ENCODE measurements around the gene KLF12. TPM values are rescaled to one million over a fixed set of nuclear protein-coding genes. Genes with fewer than 3 reads are reported as not detected.

Gene KLF12
- total RNA-seq, 2 donors from 2014 or later = 19.9 to 23.8 TPM

DNA sequence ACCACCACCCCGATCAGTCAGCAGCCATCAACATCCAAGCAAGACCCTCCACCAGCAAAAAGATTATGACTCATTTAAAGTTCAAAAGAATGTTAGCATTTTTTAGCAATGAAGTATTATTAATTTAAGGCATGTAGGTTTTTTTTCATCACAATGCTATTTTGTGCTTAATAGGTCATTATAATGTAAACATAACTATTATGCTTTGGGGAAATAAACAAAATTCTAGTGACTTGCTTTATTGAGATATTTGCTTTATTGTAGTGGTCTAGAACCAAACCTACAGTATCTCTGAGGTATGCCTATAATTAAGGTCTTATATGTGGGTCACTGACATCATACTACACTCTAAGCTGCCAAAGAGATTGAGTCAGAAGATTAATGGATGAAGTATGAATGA lies 20.0 kb downstream of the KLF12 start:
- peaks cover 26 to 58% of the 10 kb centered on the region in 2 donors for H3K4me1 ChIP-seq (ENCODE audit: control insufficient read depth in 1 of 2, low read depth in 2 of 2)
- peaks cover 4% of the 10 kb centered on the region for H3K9me3 ChIP-seq
- no peak for ATAC-seq (ENCODE audit: insufficient number of reproducible peaks, low FRiP score, low read depth)
- peak overlapping the region in 1 of 2 donors; percentile 73 for H3K27ac ChIP-seq
- DNase-seq (ENCODE audit: low spot score) = no peak
- no peak overlapping the region for H3K4me3 ChIP-seq
- H3K27me3 ChIP-seq (replicated peaks; ENCODE audit: insufficient read depth) = no peaks in the 10 kb centered on the region
- no peaks in the 10 kb centered on the region for H3K36me3 ChIP-seq
- TF ChIP-seq, protein P1, sequence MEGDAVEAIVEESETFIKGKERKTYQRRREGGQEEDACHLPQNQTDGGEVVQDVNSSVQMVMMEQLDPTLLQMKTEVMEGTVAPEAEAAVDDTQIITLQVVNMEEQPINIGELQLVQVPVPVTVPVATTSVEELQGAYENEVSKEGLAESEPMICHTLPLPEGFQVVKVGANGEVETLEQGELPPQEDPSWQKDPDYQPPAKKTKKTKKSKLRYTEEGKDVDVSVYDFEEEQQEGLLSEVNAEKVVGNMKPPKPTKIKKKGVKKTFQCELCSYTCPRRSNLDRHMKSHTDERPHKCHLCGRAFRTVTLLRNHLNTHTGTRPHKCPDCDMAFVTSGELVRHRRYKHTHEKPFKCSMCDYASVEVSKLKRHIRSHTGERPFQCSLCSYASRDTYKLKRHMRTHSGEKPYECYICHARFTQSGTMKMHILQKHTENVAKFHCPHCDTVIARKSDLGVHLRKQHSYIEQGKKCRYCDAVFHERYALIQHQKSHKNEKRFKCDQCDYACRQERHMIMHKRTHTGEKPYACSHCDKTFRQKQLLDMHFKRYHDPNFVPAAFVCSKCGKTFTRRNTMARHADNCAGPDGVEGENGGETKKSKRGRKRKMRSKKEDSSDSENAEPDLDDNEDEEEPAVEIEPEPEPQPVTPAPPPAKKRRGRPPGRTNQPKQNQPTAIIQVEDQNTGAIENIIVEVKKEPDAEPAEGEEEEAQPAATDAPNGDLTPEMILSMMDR (IDR thresholded peaks at IDR 0.05) = no peak

DNA sequence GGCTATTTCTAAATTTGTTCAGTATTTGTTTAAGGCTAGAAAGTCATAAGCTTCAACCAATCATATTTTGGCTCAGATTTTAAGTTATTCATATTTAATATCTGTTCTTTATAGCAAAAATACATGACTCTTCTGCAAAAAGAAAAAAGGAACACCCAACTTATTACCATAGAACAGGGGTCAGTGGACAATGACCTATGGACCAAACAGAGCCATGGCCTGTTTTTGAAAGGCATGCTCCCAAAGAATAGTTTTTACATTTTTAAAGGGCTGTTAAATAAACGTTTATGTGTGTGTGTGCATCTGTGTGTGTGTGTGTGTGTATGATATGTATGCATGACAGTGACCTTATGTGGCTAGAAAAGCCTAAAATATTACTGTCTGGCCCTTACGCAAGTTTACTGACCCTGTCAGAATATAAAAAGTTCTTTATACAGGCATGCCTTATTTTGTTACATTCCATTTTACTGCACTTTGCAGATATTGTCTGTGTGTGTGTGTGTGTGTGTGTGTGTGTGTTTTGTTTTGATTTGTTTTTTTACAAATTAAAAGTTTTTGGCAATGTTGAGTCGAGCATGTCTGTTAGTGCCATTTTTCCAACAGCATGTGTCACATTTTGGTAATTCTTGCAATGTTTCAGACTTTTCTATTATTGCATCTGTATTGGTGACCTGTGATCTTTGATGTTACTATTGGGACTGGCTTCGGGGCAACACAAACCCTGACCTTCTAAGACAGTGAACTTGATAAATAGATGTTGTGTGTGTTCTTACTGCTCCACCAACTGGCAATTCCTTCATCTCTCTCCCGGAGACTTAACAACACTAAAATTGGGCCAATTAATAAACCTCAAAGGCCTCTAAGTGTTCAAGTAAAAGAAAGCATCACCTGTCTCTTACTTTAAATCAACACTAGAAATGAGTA lies 22.0 kb downstream of the KLF12 start:
- no peaks in the 10 kb centered on the region for H3K9me3 ChIP-seq
- ATAC-seq (ENCODE audit: insufficient number of reproducible peaks, low FRiP score, low read depth) (no peak), DNase-seq (ENCODE audit: low spot score) (no peak)
- no peaks in the 10 kb centered on the region for H3K27me3 ChIP-seq (replicated peaks; ENCODE audit: insufficient read depth)
- H3K27ac ChIP-seq = peak overlapping the region; percentile 65 to 73
- peaks cover 26 to 59% of the 10 kb centered on the region in 2 donors for H3K4me1 ChIP-seq (ENCODE audit: control insufficient read depth in 1 of 2, low read depth in 2 of 2)
- H3K4me3 ChIP-seq = peak overlapping the region; percentile 32
- TF ChIP-seq, protein P1 (IDR thresholded peaks at IDR 0.05) = no peak
- no peaks in the 10 kb centered on the region for H3K36me3 ChIP-seq

DNA sequence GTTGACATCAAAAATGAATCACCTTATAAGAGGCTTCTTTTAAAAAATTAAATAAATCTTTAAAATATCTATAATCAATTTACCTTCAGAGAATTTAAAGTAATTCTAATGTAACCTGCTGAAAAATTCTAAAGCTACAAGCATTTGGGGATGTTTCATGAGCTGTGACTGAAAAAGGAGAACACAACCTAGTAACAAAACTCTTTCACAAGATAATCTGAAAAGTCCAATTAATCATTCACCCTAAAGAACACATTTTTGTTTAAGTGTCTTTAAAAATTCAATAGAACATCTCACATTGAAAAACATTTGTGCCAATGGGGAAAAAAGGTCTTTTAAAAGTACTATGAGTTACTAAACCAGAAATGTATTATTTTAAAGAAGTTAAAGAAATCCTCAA lies 22.8 kb downstream of the KLF12 start:
- DNase-seq (ENCODE audit: low spot score) (no peak), ATAC-seq (ENCODE audit: insufficient number of reproducible peaks, low FRiP score, low read depth) (no peak)
- H3K27me3 ChIP-seq (replicated peaks; ENCODE audit: insufficient read depth) = no peaks in the 10 kb centered on the region
- no peak overlapping the region for H3K4me3 ChIP-seq
- no peaks in the 10 kb centered on the region for H3K9me3 ChIP-seq
- TF ChIP-seq, protein P1 (IDR thresholded peaks at IDR 0.05) = no peak
- H3K27ac ChIP-seq = peak overlapping the region; percentile 49 to 73
- no peaks in the 10 kb centered on the region for H3K36me3 ChIP-seq
- H3K4me1 ChIP-seq (ENCODE audit: control insufficient read depth in 1 of 2, low read depth in 2 of 2) = peaks cover 26 to 64% of the 10 kb centered on the region in 2 donors

DNA sequence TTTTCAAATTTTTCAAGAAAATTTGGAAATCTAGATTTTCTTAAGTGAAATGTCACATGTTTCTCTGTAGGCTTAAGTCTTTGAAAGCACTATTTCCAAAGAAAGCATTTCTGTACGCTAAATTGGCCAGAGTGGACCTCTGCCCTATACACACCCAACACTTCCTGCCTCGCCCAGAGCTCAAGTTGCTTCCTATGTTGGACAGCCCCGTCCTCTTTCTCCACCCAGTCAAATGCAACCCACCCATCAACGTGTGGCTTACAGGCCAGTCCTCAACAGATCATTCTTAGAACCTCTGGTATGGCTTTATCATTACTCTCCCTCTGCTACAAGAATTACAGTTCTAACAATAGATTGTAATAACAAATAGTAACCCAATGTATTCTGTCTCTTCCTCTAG lies 24.2 kb downstream of the KLF12 start:
- Histone ChIP-seq H3K9me3 (no peaks in the 10 kb centered on the region), H3K36me3 (no peaks in the 10 kb centered on the region), H3K27me3 (replicated peaks; ENCODE audit: insufficient read depth) (no peaks in the 10 kb centered on the region), H3K4me3 (no peak overlapping the region), H3K4me1 (ENCODE audit: control insufficient read depth in 1 of 2, low read depth in 2 of 2) (peaks cover 22 to 53% of the 10 kb centered on the region in 2 donors), H3K27ac (peak overlapping the region; percentile 51 to 55)
- TF ChIP-seq, protein P1 (IDR thresholded peaks at IDR 0.05) = no peak
- DNase-seq (ENCODE audit: low spot score) (no peak), ATAC-seq (ENCODE audit: insufficient number of reproducible peaks, low FRiP score, low read depth) (no peak)

DNA sequence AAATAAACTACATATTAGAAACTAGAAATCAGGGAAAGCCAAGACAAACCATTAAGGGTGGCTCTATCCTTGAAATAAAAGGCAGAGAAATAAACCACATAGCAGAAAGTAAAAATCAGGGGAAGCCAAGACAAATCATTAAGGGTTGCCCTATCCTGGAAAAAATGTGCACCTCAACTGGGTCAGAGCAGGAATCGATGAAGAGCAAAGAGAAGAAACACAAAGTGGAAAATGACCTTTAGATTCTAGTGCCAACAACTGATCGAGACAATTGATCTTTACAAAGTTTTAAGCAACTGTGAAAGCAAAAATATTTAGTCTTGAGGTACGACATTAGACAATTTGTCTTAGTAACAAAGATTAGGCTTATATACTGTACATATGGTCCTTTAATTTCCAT lies 26.6 kb downstream of the KLF12 start:
- no peak for DNase-seq (ENCODE audit: low spot score)
- TF ChIP-seq, protein P1 (IDR thresholded peaks at IDR 0.05) = no peak
- Histone ChIP-seq H3K27ac (no peak overlapping the region), H3K4me3 (no peak overlapping the region), H3K9me3 (no peaks in the 10 kb centered on the region), H3K27me3 (replicated peaks; ENCODE audit: insufficient read depth) (no peaks in the 10 kb centered on the region), H3K4me1 (ENCODE audit: control insufficient read depth in 1 of 2, low read depth in 2 of 2) (peaks cover 17 to 46% of the 10 kb centered on the region in 2 donors), H3K36me3 (no peaks in the 10 kb centered on the region)
- ATAC-seq (ENCODE audit: insufficient number of reproducible peaks, low FRiP score, low read depth) = no peak
